Stimulated activated CD4-positive, alpha-beta T cell treated with anti-CD3 and anti-CD28 coated beads, Interleukin-15, amount 100 ng/mL, for 1 hour (primary cell): ENCODE data around the gene ZBTB7C.

Experiments used
- DNase-seq, 2 donors: peaks; one replicate each; pipeline ENCODE4 v3.0.0-alpha.2; 2020; ENCODE audit warnings: low read depth in 1 of 2, low spot score in 1 of 2

Gene ZBTB7C

DNA sequence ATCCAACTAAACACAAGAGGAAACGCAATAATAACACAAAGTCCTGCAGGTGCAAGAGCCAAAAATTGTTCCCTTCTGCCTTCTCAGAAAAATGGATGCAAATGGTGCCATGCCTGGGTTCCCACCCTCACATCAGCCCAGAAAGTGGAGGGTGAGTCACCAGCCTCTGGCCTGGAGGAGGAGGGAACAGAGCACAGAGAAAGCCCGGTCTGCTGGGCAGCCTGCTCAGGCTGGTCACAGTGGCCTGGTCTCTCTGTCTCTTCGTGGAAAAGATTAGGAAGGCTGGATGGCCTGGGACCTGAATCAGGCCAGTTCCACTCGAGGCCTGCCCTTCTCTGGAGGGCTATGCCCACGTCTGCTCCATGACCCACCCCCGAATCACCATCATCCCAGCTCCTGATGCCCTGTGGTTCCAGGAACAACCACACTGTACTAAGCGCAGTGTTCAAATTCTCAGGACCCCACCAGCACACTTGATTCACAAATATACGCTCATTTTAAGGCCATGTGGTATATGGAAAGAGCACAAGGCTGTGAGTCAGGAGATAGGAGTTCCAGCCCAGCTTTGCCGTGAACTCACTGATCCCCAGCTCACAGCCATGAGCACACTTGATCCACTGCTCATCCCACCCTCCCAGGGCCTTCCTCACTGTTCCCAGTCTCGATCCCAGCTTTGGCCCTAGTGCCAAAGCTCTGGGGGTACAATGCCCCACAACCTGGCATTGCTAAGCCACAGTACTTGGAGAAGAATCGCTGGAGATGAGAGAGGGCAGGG, 82.1 kb downstream of the ZBTB7C start:
- DNase-seq = no peak

DNA sequence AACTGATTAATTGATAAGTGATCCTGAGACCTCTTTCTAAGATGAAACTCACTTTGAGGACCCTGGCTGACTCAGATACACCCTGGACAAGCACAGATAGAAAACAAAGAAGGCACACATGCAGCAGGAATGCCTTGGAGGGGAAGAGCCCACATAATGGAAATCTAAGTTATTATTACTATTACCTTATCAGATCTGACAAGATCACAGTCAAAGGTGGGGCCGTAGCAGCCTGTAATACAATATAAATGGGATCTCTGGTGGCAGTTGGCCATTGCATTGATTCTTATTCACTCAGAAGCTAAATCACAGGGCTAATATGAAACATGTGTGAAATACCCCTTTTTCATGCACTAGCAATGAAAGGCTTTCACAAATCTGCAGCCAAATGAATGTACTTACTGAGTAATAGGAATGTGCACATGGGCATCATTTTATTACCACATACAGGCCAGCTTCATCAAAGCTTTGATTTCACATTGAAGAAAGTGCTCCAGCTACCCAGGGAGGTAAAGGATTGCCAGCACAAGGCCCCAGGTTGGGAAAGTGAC, 84.0 kb downstream of the ZBTB7C start:
- DNase-seq = no peak

DNA sequence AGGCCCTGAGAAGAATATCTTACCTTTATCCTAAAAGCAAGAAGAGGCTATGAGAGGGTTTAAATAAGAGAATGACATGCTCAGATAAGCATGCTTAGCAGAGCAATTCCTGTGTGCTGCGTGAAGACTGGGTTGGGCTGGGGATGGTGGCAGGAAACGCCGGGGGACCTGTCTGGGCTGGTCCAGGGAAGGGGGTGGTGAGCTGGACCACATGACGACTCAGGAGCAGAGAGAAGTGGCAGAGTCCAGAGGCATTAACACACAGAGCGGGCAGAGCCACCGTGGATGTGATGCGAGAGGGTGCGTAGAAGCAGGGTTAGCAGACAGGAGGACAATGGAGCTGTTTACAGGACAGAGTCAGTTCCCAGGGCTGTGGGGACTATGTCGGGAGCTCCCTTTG, 84.5 kb downstream of the ZBTB7C start:
- DNase-seq = no peak

DNA sequence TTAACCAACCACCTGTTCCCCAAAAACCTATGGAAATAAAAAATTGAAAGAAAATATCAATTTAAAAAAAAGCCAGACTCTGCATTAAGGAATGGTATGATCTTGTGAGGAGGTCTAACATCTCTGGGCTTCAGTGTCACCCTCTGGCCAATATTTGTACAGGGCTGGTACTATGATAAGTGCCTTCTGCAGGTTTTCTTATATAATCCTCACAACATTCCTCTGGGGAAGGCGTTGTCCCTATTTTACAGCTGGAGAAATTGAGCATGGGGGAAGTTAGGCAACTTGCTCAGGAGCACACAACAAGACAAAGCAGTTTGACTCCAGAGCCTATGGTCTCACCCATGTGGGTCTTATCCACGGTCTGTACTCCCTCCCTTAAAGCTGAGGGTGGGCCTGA, 86.0 kb downstream of the ZBTB7C start:
- no peak for DNase-seq

DNA sequence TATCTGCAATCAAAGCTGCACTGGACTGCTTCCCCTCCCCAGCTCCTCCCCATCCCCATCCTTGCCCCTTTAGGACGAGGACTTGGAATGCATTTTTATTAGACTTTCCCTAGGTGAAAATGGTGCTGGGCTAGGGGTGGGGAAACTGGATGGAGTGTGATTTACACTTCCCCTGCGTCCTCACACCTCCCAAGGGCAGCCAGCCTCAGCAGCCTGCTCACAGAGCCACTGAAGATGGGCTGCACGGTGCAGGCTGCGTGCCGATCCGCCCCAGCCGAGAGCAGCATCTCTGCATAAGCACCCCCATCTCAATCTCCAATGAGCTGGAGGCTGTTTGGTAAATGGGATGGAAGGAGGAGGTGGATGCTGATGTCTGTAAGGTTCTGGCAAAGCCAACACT, 87.6 kb downstream of the ZBTB7C start:
- DNase-seq = no peak

DNA sequence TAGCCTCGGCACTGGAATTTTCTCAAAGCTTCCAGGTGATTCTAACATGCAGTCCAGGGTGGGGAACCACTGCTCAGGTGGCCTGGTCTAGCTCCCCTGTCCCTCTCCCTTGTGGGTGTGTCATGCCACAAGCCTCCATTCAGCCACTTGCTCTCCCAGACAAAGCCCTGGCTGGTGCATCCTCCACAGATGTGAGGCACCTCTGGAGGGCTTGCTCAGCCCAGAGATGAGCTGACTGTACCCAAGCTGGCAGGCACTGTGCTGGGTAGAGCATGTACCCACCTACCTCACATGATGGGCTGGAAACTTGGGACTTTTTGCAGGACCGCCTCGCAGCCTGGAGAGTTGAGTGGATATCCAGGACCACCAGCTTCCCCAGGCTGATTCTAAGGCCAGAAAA, 88.1 kb downstream of the ZBTB7C start:
- no peak for DNase-seq

DNA sequence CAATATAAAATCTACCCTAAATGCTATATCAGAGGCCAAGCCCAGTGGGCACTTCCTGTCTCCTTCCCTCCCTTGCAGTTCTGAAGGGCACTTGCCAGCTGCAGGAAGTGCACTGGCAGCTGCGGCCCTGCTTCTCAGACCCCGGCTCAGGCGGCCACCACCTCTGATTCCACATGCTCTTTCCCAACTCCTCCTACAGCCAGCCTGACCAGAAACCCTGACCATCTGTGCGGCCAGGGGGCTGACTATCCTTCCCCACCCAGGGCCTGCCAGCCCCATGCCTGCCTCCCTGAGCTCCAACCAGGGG, 88.6 kb downstream of the ZBTB7C start:
- DNase-seq = no peak

DNA sequence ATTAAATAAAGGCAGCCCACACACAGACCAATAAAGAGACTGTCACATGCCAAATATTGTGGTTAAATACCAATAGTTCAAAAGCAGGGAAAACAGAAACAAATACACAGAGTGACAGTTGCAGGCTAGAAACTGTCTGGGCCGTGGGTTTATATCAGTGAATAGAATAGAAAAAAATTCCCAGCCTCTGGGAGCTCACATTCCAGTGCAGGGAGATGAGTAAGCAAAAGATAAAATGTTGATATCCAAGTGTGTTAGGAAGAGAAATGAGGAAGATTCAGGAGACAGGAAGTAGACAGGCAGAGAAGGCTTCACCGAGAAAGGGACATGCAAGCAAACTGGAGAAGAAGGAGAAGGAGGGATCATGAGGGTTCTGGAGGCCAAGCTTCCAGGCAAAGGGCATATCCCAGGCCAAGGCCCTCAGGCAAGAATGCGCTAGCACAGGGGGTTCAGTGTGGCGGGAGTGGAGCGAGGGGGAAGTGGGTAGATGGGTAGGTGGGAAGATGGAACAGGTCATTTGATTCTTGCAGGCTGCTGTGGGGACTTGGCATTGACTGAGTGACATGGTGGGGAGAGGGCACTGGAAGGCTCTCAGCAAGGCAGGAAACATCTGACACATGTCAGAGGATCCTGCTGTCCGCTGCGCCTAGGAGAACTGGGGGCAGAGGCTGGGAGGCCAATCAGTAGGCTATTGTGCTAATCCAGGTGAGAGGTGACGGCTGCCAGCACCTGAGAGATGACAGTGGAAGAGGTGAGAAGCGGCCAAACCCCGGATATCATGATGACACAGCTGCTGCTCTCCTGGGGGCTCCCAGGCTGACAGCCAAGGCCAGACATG, 89.2 kb downstream of the ZBTB7C start:
- no peak for DNase-seq

DNA sequence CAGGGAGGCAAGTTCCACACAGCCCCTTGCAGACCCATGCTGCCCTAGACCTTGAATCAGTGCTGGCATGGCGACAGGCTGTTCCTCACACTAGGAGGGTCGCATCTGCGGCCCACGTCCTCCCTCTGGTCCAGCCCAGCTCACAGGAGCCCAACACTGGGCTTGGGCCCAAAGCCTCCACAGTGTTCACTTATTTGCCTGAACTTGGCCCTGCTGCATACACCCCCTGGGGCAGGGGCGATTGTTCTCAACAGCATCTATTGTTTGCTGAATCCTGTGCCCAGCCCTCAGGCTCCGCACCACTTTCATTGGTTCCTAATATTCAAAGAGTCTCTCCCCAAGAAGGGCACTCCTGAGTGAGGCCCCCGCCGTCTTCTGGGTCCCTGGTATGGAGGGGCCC, 90.7 kb downstream of the ZBTB7C start:
- DNase-seq = no peak

DNA sequence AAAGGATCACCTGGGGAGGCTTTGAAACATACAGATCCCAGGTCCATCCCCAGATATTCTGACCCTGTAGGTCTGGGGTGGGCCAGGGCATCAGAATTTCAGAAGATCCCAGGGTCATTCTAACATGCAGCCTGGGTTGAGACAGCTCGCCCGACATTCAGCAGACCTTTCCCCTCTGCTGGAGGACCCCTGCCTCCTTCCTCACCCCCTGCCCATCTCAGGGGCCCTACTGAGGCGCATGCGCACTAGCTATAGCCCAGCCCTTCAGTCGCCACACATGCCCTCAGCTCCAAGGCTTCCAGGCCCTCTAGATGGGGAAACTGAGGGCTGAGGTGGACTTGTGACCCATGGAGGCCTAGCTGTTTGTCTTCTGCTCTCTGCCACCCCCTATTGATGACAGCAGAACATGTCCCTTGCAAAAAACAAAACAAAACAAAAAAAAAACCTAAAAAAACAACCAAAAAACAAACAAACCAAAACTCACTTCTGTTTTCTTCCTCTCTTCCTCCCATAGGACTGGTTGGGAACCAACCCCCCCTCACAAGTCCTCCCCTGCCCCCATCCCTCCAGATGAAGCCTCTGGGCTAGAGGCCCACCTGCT, 91.3 kb downstream of the ZBTB7C start:
- no peak for DNase-seq

DNA sequence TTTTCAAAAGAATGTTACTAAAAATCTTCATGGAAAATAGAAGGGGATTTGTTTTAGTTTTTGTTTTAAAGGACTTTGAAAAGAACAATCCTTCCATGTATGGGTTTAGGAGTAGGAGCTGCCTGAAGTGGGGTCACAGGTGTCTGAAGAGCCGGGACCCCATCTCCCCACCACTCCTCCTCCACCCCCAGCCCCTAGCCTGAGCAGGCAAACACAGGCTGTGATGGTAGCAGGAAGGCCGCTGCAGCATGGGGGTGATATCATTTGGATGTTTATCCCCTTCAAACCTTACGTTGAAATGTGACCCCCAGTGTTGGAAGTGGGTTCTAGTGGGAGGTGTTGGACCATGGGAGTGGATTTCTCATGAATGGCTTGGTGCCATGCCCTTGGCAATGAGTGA, 93.0 kb downstream of the ZBTB7C start:
- no peak for DNase-seq

DNA sequence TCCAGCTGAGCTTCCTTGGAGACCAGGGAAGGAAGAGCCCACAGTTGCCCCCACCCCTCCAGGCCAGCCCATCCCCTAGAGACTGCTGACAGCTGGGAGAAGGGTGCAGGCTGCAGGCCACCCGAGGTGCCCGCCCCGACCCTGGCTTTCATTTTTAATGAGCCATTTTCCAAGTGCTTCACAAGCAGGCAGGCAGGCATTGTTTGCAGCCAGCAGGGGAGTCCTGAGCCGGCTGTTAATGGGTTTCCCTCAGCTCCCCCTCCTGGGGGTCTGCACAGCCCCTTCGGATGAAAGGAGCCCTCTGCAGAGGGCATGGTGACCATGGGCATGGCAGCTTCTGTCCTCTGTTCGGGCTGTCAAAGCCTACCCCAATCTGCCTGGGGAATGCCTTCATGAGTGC, 94.5 kb downstream of the ZBTB7C start:
- DNase-seq = no peak

DNA sequence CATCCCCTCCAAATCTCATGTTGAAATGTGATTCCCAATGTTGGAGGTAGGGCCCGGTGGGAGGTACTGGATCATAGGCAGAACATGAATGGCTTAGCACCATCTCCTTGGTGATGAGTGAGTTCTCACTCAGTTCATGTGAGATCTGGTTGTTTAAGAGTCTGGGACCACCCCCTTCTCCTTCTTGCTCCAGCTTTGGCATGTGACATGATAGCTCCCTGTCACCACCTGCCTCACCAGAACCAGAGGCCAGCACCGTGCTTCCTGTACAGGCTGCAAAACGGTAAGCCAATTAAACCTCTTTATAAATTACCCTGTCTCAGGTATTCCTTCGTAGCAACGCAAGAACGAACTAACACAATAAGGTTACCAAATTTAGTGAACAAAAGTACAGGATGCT, 95.4 kb downstream of the ZBTB7C start:
- no peak for DNase-seq

DNA sequence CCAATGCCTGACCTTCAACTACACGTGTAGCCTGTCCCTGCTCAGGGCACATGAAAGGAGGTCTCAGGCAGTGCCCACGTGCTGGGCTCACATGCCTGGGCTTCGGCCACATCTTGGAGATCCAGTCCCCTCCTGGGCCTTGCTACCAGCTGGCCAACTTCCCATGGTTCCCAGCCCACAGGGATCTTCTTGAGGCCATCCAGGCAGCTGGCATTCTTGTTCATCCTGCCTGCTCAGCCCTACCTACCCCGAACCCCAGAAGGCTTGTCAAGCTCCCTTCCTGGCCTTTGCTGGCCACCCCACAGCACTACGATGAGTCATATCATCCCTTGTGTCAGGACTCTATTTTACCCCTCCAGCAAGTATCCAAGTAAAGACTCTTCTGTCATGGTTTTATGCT, 97.1 kb downstream of the ZBTB7C start:
- no peak for DNase-seq

DNA sequence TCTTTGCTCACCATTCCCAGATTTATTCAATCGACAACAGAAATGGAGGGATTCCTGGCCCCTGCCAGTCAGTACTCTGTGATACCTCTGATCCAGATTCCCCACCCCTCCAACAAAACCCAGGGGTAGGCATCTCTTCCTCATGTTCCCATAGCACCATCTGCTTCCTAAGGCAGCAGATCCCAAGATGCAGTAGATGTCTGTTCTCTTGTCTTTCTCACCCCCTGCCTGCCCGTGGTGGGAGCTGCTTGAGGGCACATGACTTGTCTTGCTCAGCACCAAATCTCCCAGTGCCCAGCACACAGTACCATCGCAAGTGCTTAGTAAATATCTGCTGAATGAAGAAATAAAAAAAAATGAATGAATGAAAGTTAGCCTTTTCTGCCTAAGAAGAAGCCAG, 98.2 kb downstream of the ZBTB7C start:
- DNase-seq = no peak

DNA sequence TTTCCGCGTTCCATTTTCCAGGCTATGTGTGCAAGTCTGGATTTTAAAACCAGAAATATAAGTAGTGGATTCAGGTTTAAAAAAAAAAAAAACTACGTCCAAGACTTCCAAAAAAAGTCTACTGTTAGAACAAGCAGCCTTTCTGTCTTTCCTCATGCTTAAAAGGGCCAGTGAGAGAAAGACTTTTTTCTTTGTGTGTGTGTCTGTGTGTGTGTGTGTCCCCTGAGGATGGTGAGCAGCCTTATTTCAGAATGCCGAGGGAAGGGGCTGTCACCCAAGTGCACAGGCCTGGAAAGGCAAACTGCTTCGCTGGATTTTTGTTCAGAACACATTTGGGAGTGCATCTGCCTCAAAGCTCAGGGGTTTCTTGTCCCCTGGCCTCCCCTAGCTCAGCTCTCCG, 98.8 kb downstream of the ZBTB7C start:
- no peak for DNase-seq

DNA sequence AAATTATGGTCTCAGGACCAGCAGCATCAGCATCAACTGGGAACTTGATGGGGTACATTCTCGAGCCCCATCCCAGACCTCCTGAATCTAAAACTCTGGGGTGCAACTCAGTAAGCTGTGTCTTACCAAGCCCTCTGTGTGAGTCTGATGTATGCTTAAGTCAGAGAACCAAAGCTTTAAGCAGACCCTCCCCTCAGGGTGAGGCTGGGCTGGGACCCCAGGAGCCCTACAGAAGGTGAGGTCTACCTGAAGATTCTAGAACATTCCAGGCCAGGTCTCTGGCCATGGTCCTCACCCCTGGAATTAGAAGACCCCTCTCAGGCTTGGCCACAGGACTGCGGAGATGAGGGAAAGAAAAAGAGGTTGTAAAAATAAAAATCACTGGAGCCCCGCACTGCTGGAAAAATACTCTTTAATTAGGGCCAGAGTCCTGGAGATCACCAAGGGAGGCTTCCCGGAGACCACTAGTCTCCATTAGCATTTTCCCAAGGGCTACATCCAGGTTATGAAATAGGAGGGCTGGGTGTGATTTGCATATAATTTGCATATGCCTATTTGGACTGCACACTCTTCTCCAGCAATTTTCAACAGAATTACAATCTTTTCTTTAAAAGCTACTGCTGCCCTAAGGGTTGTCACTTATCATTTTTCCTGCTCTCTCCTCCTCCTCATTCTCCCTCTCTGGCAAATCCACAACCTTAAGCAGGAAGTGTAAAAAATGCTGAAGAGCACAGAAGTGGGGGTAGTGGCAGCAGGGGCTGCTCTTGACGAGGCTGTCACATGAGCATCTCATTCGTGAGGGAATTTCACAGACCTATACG, 100.2 kb downstream of the ZBTB7C start:
- DNase-seq = no peak

DNA sequence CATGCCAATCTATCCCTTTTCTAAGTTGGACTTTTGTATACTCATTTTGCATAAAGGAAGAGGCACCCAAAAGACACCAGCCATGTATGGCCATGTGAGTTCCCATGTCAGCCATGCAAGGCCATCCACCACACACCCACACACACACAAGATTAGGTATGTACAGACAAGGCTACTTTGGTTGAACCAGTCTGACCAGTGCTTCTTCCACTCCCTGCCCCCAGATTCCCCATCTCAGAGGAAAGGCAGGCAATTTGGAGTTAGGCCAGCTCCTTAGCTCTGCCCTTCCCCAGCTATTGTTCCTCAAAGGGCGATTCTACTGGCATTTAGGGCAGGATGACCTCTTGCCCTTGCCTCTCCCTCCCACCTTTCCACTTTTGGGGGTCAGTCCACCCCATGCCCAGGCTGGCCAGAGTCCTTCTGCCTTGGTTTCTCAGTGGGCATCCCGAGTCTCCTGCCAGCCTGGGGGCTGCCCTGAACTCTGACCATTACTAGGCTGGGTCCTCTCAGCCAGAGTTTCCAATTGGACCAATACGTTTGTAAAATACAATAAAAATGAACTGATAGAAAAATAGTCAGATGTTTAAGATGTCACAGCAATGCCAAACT, 101.1 kb downstream of the ZBTB7C start:
- DNase-seq = no peak

DNA sequence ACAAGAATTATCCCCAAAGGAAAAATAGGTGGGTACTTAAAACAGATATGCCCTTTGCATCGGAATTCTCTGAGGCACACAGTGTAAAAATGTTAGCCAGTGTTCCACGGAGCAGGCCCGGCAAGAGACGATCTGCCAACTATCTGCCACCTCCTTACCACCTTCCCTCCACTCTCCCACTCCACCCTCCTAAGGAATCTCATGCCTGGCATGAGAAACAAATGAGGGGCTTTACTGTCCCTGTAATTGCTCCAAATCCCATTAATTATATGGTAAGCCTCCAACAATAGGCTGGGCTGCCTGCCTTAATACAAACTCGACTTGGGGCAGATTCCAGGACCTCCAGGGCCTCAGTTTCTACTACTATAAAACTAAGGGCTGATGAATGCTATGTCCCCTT, 102.3 kb downstream of the ZBTB7C start:
- no peak for DNase-seq

DNA sequence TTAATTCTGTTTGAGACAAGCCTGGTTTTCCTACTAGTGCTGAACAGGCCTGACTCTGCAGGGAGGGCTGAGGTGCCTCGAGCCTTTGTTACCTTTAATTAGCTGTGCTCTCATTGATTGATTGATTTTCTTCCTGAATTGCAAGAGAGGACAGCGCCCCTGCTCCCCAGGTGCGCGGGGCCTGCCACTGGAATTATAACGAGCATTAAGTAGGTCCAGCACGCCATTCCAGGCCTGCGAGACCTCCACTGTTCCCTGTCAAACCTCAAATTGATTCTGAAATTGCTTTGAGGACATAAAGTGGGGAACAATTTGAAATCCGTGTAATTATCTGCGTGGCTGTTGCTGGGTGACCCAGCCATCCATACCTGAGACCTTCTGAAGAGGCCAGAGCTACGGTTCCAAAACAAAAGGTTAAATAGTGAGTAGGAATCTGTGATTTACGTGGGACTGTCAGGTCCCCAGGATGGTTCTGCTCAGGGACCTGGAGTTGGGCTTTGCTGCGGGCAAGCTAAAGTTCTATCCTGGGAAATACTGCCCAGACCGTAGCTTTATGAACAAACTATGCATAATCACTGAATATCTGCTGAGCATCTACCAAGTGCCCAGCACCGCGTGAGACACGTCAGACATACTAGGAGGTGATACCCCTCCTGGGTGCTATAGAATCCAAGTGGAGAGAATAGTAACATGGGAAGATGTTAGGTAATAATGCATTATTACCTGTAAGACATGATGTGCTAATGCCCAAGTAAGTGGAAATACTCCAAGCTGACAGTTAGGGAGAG, 104.1 kb downstream of the ZBTB7C start:
- DNase-seq = no peak
